Activated CD8-positive, alpha-beta memory T cell treated with anti-CD3 and anti-CD28 coated beads, Interleukin-2, amount 50 U/mL, for 1 hour (primary cell): Measurements from ENCODE around the gene ARL6IP1.
"Not testable (repeated sequence)": the region's sequence is repeated elsewhere in the genome, so short reads cannot be mapped to it uniquely, and the experiment has no call there.

Experiments used
- DNase-seq: peaks from one replicate; pipeline ENCODE4 v3.0.0-alpha.2; 2020; ENCODE audit errors: extremely low read depth

ARL6IP1 gene

DNA sequence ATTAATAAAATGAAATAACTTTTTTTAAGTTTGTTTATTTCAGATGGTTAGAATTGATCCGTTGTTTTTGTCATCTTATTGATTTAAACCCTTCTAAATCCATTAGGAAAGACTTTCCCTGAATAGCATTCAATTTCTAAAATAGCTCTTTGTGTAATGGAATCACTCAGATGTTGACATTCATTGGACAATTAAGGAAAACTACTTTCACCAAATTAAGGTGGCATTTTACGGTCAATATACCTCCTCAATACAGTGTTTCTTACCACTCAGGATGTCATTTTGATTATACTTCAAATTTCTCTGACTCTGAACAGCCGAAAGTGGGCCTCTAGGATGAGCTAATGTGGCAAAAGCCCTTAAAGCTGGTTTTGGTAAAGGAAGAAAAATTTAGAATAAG is 1.8 kb downstream of the ARL6IP1 start:
- DNase-seq = no peak

DNA sequence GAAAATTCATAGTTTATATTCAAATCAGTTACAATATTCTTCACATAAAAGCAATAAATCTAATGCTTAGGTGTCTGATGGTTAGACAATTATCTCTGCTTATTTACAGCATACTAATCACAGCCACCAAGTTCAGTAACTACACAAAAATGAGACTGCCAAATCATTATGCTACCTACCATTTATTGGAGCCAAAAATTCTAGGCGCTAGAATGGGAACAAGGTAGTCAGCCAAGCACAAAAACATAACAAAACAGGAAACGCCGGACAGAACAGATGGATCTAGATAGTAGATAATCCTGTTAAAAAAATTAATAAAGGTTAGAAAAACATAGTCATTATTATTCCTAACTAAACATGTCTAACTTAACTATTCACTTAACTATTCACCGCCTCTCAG is 3.6 kb downstream of the ARL6IP1 start:
- no peak for DNase-seq

DNA sequence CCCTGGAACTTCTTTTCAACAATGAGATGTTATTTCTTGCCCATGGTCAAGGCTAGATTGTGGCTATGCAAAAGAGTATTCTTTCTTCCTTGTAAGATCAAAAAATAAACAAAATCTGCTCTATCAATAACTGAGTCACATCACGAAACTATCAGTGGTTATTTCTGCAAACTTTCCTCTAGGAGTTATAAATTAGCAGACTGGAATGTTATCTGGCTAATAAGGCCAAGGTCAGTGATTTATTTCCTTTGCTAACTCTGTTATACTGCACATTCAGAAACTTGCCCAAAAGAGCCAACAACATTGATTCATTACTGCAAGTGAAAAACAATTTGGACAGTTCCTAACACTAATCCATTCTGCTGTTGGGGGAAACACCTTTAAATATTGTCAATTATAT is 5.0 kb downstream of the ARL6IP1 start:
- no peak for DNase-seq

- no peak for DNase-seq
Observed at GRCh38 chr16:18792836-18793433, 8.4 kb downstream of the ARL6IP1 start.

GRCh38 chr16:18789850-18790706 is 11.3 kb downstream of the ARL6IP1 start, which contains the start of gene RPS15A:
TSS of gene RPS15A (minus strand) at chr16:18790334. CDS start at chr16:18789113, 1,221 bp downstream.
- peak; percentile 85 for DNase-seq

- no peak for DNase-seq
Observed at GRCh38 chr16:18789515-18789849, 11.9 kb downstream of the ARL6IP1 start.

- DNase-seq = no peak
Observed at GRCh38 chr16:18788828-18789514, 12.4 kb downstream of the ARL6IP1 start.

DNA sequence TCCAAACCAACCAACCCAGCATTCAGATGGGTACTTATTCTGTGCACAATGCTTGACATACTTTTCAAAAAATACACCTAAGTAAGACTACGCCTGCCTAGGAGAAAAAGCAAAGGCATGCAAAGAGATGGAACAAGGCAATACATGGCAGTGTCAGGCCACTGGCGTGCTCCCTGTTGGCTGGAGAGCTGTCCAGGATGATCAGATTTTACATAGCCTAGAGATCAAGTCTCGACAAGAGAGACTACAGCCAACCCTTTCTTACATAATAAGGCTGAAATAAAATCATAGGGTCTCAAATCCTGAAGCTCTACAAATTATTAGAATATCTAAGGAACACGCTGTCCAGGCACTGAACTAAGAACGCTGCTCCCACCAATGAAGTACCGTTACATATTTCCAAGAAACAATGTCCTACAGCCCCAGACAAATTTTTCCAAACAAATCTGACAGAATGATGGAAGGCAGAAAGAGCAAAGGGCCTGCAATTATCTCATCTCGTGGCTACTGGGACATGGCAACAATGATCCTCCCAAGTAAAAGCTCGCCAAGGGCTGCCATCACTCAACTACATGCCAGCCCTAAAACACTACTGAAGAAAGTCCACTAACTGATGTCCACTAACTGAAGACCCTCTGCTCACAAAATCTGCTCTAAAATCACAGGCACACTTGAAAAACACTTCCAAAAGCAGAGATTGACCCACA is 16.3 kb downstream of the ARL6IP1 start:
- DNase-seq = no peak

DNA sequence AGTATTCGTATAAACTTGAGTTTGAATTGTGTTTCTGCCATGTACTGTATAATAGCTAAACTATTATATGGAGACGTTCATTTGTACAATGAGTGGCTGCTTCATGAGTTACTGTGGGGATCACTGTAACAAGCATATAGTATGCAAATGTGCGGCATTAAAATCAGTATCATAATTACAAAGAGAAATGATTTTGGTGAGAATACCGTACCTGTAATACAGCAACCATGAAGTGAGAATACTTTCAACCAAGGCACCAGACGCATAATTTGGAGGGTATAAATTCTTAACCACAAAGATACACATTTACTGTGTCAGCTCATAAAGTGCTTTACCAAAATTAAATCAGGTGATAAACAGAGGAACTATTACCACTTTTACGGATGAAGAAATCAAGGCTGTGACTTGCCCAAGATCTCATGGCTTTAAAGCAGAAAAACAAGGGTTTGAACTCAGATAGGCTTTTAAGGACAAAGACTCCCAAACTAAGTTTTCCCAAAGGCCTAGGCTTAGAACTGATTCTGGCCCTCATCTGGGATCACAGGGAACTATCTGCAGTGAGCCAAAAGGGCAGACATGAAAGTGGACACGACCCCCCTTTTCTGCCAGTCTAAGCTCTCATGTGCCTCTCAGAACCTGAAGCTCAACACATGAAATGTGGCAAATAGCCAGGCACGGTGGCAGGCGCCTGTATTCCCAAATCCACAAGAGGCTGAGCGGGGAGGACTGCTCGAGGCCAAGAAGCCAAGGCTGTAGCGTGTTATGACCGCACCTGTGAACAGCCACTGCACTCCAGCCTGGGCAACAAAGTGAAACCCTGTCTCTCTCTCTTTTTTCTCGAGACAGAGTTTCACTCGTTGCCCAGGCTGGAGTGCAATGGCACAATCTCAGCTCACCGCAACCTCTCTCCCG is 17.7 kb downstream of the ARL6IP1 start:
- DNase-seq = no peak

DNA sequence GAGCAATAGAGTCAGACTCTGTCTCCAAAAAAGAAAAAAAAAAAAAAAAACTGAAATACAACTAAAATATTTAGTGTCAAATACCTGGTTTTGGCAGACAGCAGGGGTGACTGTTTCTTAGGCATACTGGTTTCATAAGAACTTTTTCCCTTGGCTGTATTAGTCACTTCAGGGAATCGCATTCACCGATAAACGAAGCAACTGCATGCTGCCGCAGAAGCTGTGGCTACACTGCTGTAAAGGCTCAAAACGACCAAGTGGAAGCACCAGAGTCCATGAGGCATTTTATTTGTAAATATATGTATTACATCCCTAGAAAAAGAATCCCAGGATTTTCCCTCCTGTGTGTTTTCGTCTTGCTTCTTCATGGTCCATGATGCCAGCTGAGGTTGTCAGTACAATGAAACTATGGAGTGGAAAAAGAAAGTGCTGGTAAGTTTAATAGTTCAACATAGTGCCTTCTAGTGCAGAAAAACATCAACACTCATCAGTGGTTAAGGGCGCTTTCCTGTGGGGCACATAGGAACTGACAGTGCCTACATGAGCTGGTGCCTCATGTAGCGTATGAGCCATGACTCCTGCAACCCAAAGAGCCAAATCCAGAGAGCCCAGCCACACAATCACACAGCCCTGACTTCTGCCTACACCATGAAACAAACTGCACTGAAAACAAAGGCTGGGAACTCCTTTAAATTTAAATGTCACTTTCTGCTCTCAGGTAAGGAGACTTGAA is 18.5 kb downstream of the ARL6IP1 start:
- no peak for DNase-seq

- DNase-seq = not testable (repeated sequence)
Observed at GRCh38 chr16:18781232-18781631, 20.1 kb downstream of the ARL6IP1 start.

DNA sequence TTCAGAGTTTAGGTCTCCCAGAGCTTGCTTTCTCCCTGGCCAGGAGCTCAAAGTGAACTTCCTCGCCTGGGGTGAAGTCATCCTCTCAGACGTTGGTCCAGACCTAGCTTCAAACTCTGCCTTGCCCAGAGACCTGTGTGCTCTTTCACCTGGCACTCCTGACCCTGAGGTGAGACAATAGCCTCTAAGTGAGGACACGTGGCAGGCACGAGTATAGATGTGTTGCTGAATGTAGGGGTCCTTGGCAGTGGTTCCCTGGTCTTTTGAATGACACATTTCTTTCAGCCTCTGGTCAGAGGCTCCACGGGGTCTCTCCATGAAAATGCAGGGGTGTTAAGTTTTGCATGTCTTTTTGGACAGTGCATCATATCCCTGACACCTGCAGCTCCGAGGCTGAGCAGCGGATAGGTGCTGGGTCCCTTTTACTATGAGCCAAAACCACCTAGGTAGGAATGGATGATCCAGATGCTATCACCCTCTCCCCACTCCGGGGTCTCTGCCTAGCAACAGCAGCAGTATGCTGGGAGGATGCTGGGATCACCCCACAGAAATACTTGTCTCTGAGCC is 20.8 kb downstream of the ARL6IP1 start:
- DNase-seq = not testable (repeated sequence)

DNA sequence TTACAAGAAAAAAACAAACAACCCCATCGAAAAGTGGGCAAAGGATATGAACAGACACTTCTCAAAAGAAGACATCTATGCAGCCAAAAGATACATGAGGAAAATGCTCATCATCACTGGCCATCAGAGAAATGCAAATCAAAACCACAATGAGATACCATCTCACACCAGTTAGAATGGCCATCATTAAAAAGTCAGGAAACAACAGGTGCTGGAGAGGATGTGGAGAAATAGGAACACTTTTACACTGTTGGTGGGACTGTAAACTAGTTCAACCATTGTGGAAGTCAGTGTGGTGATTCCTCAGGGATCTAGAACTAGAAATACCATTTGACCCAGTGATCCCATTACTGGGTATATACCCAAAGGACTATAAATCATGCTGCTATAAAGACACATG is 23.7 kb downstream of the ARL6IP1 start:
- not testable (repeated sequence) for DNase-seq

DNA sequence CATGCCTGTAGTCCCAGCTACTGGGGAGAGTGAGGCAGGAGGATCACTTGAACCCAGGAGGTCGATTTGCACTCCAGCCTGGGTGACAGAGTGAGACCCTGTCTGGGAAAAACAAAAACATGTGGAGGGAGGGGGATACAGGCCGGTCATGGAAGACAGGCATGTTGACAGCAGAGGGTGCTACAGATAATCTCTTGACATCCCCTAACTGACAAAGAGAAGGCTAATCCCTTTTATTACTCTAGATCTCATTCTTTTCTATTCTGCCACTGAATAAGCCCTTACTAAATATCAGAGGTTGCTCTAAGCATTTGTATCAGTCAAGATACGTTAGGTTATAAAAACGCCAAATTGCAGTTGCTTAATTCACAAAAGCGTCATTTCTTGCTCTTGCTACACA is 25.0 kb downstream of the ARL6IP1 start:
- DNase-seq = not testable (repeated sequence)

DNA sequence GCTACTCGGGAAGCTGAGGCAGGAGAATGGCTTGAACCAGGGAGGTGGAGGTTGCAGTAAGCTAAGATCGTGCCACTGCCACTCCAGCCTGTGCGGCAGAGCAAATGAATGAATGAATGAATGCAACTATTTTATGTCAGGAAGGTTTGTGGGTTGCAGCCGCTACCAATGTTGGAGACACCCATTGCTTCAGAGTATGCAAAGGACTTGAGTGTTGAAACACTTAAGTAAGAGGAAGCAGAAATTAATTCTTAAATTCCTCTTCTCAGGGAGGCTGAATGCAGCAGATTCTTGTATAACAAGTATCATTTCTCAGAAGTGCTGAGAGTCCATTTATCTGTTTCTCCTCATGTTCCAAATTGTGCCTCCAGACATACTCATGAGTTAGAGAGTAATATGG is 26.7 kb downstream of the ARL6IP1 start:
- not testable (repeated sequence) for DNase-seq

- not testable (repeated sequence) for DNase-seq
Observed at GRCh38 chr16:18772171-18772570, 29.2 kb downstream of the ARL6IP1 start.

DNA sequence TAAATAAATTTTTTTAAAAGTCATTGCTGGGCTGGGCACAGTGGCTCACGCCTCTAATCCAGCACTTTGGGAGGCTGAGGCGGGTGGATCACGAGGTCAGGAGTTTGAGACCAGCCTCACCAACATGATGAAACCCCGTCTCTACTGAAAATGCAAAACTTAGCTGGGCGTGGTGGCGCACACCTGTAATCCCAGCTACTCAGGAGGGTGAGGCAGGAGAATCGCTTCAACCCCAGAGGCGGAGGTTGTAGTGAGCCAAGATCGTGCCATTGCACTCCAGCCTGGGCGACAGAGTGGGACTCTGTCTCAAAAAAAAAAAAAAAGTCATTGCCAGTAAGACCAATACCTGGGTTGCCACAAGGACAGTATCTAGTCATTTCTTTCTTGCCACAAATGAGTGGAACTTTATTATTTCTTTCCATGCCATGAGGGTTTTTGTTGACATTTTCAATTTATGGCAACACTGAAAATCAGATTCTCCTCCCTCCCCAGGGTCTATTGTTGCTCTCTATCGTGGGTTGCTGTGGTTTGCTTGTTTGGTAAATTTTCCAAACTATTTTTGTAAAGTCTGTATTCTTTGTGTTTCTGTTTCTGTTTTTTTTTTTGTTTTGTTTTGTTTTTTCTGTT is 30.9 kb downstream of the ARL6IP1 start:
- DNase-seq = not testable (repeated sequence)

- peak; percentile 13 for DNase-seq
Observed at GRCh38 chr16:18767217-18767616, 34.1 kb downstream of the ARL6IP1 start.

DNA sequence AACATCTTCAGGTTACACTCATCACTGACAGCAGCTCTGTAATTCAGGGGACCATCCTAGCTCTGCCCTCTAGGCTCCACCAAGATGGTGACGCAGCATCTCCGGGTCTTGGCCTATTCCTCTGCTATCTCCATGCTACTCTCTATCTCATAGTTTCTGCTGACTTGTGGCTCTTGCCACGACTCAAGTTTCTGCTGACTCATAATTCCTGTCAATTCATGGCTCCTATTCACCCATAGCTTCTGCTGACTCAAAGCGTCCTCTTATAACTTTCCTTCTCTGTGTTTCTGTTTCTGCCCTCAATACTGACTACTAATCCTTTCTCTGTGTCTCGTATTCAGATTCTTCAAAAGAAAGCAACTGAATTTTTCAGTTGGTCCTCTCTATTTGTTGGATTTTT is 38.6 kb downstream of the ARL6IP1 start:
- DNase-seq = not testable (repeated sequence)
